K562 (cell line): ENCODE data around the gene SMIM29. TPM values are rescaled to one million over a fixed set of nuclear protein-coding genes. Genes with fewer than 3 reads are reported as not detected.
A peak's percentile ranks its signal among the peaks of the same experiment; 100 is the strongest.

Experiments
- BHLHE40 ChIP-seq: IDR thresholded peaks from 2 replicates; pipeline ENCODE4 v1.6.1; 2011; ENCODE audit warnings: low read length, improper control_type of control experiment
- CSDE1 ChIP-seq, 2 experiments: fragments of 450-650 bp; IDR thresholded peaks; 2 replicates each; pipeline ENCODE4 v1.6.1; 2016; ENCODE audit warnings: mild to moderate bottlenecking in 1 of 2
- POLR2AphosphoS5 ChIP-seq: IDR thresholded peaks from 2 replicates; pipeline ENCODE4 v1.6.1; 2011; ENCODE audit warnings: mild to moderate bottlenecking, low read depth, low read length, moderate library complexity; ENCODE audit not compliant: control insufficient read depth, insufficient read depth
- SMARCC2 ChIP-seq: fragments of 450-650 bp; IDR thresholded peaks from 2 replicates; pipeline ENCODE4 v1.6.1; 2017; ENCODE audit warnings: antibody characterized with exemption, moderate library complexity, mild to moderate bottlenecking, low read depth
- TBL1XR1 ChIP-seq, 2 experiments: IDR thresholded peaks; 2 replicates each; pipeline ENCODE4 v1.6.1; 2012; ENCODE audit warnings: improper control_type of control experiment in 2 of 2, low read length in 2 of 2, mild to moderate bottlenecking in 1 of 2
- TEAD4 ChIP-seq, 2 experiments: sonication (generic) in 1 of 2; formaldehyde crosslinking in 1 of 2; IDR thresholded peaks; 2 replicates each; pipeline versions ENCODE4 v1.6.1 to v1.8.0; 2012 to 2022; ENCODE audit warnings: borderline replicate concordance in 1 of 2, inconsistent platforms in 1 of 2, low read length in 1 of 2, mild to moderate bottlenecking in 1 of 2, missing genetic modification reagents in 1 of 2
- ZNF311 ChIP-seq: fragments of 250-450 bp; sonication (Bioruptor Pico); IDR thresholded peaks from 2 replicates; pipeline ENCODE4 v1.4.0; 2020; ENCODE audit warnings: mild to moderate bottlenecking, moderate library complexity
- polyA plus RNA-seq, 8 experiments: library from polyadenylated mRNA; depleted of rRNA in 4 of 8; stranded (reverse) in 5 of 8; unstranded in 3 of 8; fragments of >200 nt; fragmentation: Nextera tagmentation in 2 of 8; fragmentation: Illumina TruSeq in 1 of 8; extraction: Ambion mirVana in 2 of 8; extraction: Trizol in 1 of 8; gene quantifications; 2 replicates each; pipeline versions ENCODE4 v1.2.1 to v1.2.3, GENCODE V29; 2011 to 2014; ENCODE audit warnings: inconsistent platforms in 1 of 8, missing spikeins in 1 of 8
- total RNA-seq, 7 experiments: library from RNA; depleted of rRNA in 6 of 7; stranded (reverse); fragments of >200 nt in 6 of 7; fragmentation: Illumina TruSeq in 2 of 7; extraction: Trizol in 2 of 7; gene quantifications; 2 replicates each; pipeline versions ENCODE4 v1.2.1 to v1.2.3, GENCODE V29; 2011 to 2021; ENCODE audit warnings: low replicate concordance in 1 of 7
- TF ChIP-seq, protein P1 (sequence below): sonication (generic); formaldehyde crosslinking; IDR thresholded peaks from 2 replicates; pipeline ENCODE4 v1.8.1; 2023; ENCODE audit warnings: mild to moderate bottlenecking, missing genetic modification reagents
- TF ChIP-seq, protein P2 (sequence below), 2 experiments: IDR thresholded peaks; 2 replicates each; pipeline ENCODE4 v1.6.1; 2012; ENCODE audit warnings: improper control_type of control experiment in 2 of 2, low read depth in 2 of 2, low read length in 2 of 2, borderline replicate concordance in 1 of 2
- TF ChIP-seq, protein P3 (sequence below): sonication (generic); formaldehyde crosslinking; IDR thresholded peaks from 2 replicates; pipeline ENCODE4 v1.8.1; 2023; ENCODE audit warnings: mild to moderate bottlenecking, missing genetic modification reagents
- TF ChIP-seq, protein P4 (sequence below): fragments of 450-650 bp; IDR thresholded peaks from 2 replicates; pipeline ENCODE4 v1.6.1; 2017; ENCODE audit warnings: antibody characterized with exemption, mild to moderate bottlenecking
- TF ChIP-seq, protein P5 (sequence below): sonication (generic); formaldehyde crosslinking; IDR thresholded peaks from 2 replicates; pipeline ENCODE4 v1.8.0; 2023; ENCODE audit warnings: mild to moderate bottlenecking, missing genetic modification reagents

Gene SMIM29
- total and polyA plus RNA-seq, 9 of the 15 experiments (the other 6 are each of a cell fraction or from before 2014, with no cell fraction given): 6.5 to 36.7 (median 20.9) TPM

DNA sequence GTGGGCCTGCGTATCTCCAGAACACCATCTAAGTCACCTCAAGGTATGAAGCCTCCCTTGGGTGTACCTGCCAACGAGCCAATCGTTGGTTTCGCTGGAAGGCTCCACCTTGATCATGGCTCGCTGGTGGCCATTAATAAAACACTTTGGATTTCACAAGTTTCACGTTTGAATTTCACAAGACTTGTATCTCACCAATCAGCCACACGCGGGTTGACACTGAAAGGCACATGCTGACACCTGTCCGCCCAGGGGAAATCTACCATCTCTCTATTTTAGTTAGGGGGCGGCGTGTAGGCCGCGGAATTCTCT is 12.7 kb downstream of the SMIM29 start (continued):
- TF ChIP-seq SMARCC2: 0 out of 2 replicates have a peak, but pooled peaks have one; percentile 11
- TF ChIP-seq TEAD4 (IDR thresholded peaks at IDR 0.05; ENCODE audit: low read length): peak; percentile 25; the same call in 1 of the 2 replicates
- no peak for TF ChIP-seq TEAD4 (CRISPR knock-in tag; IDR thresholded peaks at IDR 0.05; ENCODE audit: borderline replicate concordance)
- TF ChIP-seq, protein P1, sequence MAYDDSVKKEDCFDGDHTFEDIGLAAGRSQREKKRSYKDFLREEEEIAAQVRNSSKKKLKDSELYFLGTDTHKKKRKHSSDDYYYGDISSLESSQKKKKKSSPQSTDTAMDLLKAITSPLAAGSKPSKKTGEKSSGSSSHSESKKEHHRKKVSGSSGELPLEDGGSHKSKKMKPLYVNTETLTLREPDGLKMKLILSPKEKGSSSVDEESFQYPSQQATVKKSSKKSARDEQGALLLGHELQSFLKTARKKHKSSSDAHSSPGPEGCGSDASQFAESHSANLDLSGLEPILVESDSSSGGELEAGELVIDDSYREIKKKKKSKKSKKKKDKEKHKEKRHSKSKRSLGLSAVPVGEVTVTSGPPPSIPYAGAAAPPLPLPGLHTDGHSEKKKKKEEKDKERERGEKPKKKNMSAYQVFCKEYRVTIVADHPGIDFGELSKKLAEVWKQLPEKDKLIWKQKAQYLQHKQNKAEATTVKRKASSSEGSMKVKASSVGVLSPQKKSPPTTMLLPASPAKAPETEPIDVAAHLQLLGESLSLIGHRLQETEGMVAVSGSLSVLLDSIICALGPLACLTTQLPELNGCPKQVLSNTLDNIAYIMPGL (CRISPR knock-in tag): 0 out of 2 replicates have a peak, but pooled peaks have one; percentile 33
- TF ChIP-seq BHLHE40: no peak
- TF ChIP-seq, protein P2, sequence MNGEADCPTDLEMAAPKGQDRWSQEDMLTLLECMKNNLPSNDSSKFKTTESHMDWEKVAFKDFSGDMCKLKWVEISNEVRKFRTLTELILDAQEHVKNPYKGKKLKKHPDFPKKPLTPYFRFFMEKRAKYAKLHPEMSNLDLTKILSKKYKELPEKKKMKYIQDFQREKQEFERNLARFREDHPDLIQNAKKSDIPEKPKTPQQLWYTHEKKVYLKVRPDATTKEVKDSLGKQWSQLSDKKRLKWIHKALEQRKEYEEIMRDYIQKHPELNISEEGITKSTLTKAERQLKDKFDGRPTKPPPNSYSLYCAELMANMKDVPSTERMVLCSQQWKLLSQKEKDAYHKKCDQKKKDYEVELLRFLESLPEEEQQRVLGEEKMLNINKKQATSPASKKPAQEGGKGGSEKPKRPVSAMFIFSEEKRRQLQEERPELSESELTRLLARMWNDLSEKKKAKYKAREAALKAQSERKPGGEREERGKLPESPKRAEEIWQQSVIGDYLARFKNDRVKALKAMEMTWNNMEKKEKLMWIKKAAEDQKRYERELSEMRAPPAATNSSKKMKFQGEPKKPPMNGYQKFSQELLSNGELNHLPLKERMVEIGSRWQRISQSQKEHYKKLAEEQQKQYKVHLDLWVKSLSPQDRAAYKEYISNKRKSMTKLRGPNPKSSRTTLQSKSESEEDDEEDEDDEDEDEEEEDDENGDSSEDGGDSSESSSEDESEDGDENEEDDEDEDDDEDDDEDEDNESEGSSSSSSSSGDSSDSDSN (IDR thresholded peaks at IDR 0.05; ENCODE audit: borderline replicate concordance in 1 of 2, low read depth in 2 of 2, low read length in 2 of 2): no peak
- TF ChIP-seq ZNF311 (CRISPR knock-in tag): 0 out of 2 replicates have a peak, but pooled peaks have one; percentile 18
- no peak; the same call in 1 of the 2 replicates for TF ChIP-seq POLR2AphosphoS5
- TF ChIP-seq, protein P3, sequence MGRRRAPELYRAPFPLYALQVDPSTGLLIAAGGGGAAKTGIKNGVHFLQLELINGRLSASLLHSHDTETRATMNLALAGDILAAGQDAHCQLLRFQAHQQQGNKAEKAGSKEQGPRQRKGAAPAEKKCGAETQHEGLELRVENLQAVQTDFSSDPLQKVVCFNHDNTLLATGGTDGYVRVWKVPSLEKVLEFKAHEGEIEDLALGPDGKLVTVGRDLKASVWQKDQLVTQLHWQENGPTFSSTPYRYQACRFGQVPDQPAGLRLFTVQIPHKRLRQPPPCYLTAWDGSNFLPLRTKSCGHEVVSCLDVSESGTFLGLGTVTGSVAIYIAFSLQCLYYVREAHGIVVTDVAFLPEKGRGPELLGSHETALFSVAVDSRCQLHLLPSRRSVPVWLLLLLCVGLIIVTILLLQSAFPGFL (CRISPR knock-in tag): peak; percentile 77; the same call in 1 of the 2 replicates
- TF ChIP-seq, protein P4, sequence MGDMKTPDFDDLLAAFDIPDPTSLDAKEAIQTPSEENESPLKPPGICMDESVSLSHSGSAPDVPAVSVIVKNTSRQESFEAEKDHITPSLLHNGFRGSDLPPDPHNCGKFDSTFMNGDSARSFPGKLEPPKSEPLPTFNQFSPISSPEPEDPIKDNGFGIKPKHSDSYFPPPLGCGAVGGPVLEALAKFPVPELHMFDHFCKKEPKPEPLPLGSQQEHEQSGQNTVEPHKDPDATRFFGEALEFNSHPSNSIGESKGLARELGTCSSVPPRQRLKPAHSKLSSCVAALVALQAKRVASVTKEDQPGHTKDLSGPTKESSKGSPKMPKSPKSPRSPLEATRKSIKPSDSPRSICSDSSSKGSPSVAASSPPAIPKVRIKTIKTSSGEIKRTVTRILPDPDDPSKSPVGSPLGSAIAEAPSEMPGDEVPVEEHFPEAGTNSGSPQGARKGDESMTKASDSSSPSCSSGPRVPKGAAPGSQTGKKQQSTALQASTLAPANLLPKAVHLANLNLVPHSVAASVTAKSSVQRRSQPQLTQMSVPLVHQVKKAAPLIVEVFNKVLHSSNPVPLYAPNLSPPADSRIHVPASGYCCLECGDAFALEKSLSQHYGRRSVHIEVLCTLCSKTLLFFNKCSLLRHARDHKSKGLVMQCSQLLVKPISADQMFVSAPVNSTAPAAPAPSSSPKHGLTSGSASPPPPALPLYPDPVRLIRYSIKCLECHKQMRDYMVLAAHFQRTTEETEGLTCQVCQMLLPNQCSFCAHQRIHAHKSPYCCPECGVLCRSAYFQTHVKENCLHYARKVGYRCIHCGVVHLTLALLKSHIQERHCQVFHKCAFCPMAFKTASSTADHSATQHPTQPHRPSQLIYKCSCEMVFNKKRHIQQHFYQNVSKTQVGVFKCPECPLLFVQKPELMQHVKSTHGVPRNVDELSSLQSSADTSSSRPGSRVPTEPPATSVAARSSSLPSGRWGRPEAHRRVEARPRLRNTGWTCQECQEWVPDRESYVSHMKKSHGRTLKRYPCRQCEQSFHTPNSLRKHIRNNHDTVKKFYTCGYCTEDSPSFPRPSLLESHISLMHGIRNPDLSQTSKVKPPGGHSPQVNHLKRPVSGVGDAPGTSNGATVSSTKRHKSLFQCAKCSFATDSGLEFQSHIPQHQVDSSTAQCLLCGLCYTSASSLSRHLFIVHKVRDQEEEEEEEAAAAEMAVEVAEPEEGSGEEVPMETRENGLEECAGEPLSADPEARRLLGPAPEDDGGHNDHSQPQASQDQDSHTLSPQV: peak; percentile 85
- TF ChIP-seq CSDE1 (IDR thresholded peaks at IDR 0.05): no peak
- 0 out of 4 replicates have a peak, but pooled peaks of 1 of the 2 experiments have one; percentile 10 for TF ChIP-seq TBL1XR1 (IDR thresholded peaks at IDR 0.05; ENCODE audit: low read length in 2 of 2)
- TF ChIP-seq, protein P5, sequence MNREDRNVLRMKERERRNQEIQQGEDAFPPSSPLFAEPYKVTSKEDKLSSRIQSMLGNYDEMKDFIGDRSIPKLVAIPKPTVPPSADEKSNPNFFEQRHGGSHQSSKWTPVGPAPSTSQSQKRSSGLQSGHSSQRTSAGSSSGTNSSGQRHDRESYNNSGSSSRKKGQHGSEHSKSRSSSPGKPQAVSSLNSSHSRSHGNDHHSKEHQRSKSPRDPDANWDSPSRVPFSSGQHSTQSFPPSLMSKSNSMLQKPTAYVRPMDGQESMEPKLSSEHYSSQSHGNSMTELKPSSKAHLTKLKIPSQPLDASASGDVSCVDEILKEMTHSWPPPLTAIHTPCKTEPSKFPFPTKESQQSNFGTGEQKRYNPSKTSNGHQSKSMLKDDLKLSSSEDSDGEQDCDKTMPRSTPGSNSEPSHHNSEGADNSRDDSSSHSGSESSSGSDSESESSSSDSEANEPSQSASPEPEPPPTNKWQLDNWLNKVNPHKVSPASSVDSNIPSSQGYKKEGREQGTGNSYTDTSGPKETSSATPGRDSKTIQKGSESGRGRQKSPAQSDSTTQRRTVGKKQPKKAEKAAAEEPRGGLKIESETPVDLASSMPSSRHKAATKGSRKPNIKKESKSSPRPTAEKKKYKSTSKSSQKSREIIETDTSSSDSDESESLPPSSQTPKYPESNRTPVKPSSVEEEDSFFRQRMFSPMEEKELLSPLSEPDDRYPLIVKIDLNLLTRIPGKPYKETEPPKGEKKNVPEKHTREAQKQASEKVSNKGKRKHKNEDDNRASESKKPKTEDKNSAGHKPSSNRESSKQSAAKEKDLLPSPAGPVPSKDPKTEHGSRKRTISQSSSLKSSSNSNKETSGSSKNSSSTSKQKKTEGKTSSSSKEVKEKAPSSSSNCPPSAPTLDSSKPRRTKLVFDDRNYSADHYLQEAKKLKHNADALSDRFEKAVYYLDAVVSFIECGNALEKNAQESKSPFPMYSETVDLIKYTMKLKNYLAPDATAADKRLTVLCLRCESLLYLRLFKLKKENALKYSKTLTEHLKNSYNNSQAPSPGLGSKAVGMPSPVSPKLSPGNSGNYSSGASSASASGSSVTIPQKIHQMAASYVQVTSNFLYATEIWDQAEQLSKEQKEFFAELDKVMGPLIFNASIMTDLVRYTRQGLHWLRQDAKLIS (CRISPR knock-in tag): 0 out of 2 replicates have a peak, but pooled peaks have one; percentile 59
